ENCODE results near the gene ZBTB8A. TPM values are rescaled to one million over a fixed set of nuclear protein-coding genes. Genes with fewer than 3 reads are reported as not detected.

Gene ZBTB8A
- total and polyA plus RNA-seq, 12 donors = 1.7 to 3.8 (median 3.0) TPM

- Histone ChIP-seq H3K27me3 (no peaks in the 10 kb centered on the region), H3K36me3 (peaks cover 0 to 35% (median 3%) of the 10 kb centered on the region in 9 donors), H3K4me3 (no peak overlapping the region), H3K9me3 (no peaks in the 10 kb centered on the region), H3K27ac (no peak overlapping the region), H3K4me1 (no peaks in the 10 kb centered on the region)
- DNase-seq = no peak
- TF ChIP-seq CTCF (IDR thresholded peaks at IDR 0.05) = peak in 5 of 9 donors; percentile 13 to 41 (median 26)
- WGBS, 2 donors = 76 to 82% methylated on average over 5 of the region's 5 CpGs
- intact Hi-C loops (cut with DNase I) = loop anchor here in 5 of 10 donors (5.0 to 10.0 kb wide), 5 partner anchors 95 to 175 kb away; no protein-coding TSS in a partner anchor
- ATAC-seq = no peak
Measured at GRCh38 chr1:32619701-32620485, 80.7 kb downstream of the ZBTB8A start.

GRCh38 chr1:32622205-32622604 is 83.0 kb downstream of the ZBTB8A start:
- no peak for ATAC-seq
- DNase-seq = no peak
- no peaks in the 10 kb centered on the region for H3K27me3 ChIP-seq
- TF ChIP-seq CTCF (IDR thresholded peaks at IDR 0.05) = no peak
- WGBS, 2 donors = 91 to 96% methylated on average over 2 of the region's 2 CpGs
- H3K4me1 ChIP-seq = no peaks in the 10 kb centered on the region
- H3K27ac ChIP-seq = no peak overlapping the region
- H3K4me3 ChIP-seq = no peak overlapping the region
- H3K36me3 ChIP-seq = peaks cover 0 to 54% (median 3%) of the 10 kb centered on the region in 9 donors
- H3K9me3 ChIP-seq = no peaks in the 10 kb centered on the region
- intact Hi-C loops (cut with DNase I) = loop anchor here in 2 of 10 donors (5.0 to 10.0 kb wide), 2 partner anchors 175 to 177 kb away; no protein-coding TSS in a partner anchor

GRCh38 chr1:32622806-32623681 is 83.8 kb downstream of the ZBTB8A start:
- no peak for DNase-seq
- H3K9me3 ChIP-seq = no peaks in the 10 kb centered on the region
- TF ChIP-seq CTCF (IDR thresholded peaks at IDR 0.05) = no peak
- no peaks in the 10 kb centered on the region for H3K4me1 ChIP-seq
- H3K4me3 ChIP-seq = no peak overlapping the region
- no peaks in the 10 kb centered on the region for H3K27me3 ChIP-seq
- H3K27ac ChIP-seq = no peak overlapping the region
- intact Hi-C loops (cut with DNase I) = loop anchor here in 2 of 10 donors (5.0 to 10.0 kb wide), 2 partner anchors 176 to 178 kb away; no protein-coding TSS in a partner anchor
- WGBS, 2 donors = 72 to 84% methylated on average over 3 of the region's 3 CpGs
- H3K36me3 ChIP-seq = peaks cover 0 to 62% (median 9%) of the 10 kb centered on the region in 9 donors
- ATAC-seq = no peak

- no peak for DNase-seq
- Histone ChIP-seq H3K36me3 (peaks cover 0 to 69% (median 9%) of the 10 kb centered on the region in 9 donors), H3K4me1 (no peaks in the 10 kb centered on the region), H3K4me3 (no peak overlapping the region), H3K27ac (no peak overlapping the region), H3K9me3 (no peaks in the 10 kb centered on the region), H3K27me3 (no peaks in the 10 kb centered on the region)
- intact Hi-C loops (cut with DNase I) = loop anchor here in 2 of 10 donors (5.0 to 10.0 kb wide), 2 partner anchors 176 to 179 kb away; no protein-coding TSS in a partner anchor
- ATAC-seq = no peak
- TF ChIP-seq CTCF (IDR thresholded peaks at IDR 0.05) = no peak
- WGBS, 2 donors = 82 to 83% methylated on average over 5 of the region's 5 CpGs
Measured at GRCh38 chr1:32623775-32624174, 84.5 kb downstream of the ZBTB8A start.
